Measurements from ENCODE around the gene CALML4. TPM values are rescaled to one million over a fixed set of nuclear protein-coding genes. Genes with fewer than 3 reads are reported as not detected.

The CALML4 gene
- total RNA-seq, 2 experiments from 2014 or later = 1.5 to 2.0 TPM

DNA sequence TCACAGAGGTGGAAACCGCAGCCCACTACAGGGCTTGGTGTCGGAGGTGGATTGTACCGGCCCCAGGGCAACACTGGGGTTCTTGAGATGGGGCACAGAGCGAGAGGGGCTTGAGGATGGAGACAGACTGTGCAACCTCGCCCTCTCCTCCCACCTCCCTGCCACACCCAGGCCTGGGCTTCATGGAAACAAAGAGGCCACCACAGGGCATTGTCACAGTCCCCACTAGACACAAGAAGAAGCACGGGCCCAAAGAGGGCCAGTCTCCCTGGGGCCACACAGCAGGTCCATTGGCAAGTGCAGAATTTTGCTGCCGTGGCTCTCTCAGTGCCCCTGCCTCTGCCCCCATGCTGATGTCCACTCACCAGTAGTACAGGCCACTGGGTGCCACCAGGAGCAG, 4.1 kb upstream of the CALML4 start:
- no peaks in the 10 kb centered on the region for H3K27me3 Mint-ChIP-seq
- peaks cover 55% of the 10 kb centered on the region for H3K4me1 ChIP-seq (ENCODE audit: insufficient read depth, low read length)
- peaks cover 22% of the 10 kb centered on the region for H3K4me1 Mint-ChIP-seq (ENCODE audit: low read depth)
- H3K9me3 ChIP-seq (ENCODE audit: control insufficient read depth in 1 of 2, insufficient read depth in 1 of 2, low read length in 2 of 2) = no peaks in the 10 kb centered on the region
- TF ChIP-seq, protein P1, sequence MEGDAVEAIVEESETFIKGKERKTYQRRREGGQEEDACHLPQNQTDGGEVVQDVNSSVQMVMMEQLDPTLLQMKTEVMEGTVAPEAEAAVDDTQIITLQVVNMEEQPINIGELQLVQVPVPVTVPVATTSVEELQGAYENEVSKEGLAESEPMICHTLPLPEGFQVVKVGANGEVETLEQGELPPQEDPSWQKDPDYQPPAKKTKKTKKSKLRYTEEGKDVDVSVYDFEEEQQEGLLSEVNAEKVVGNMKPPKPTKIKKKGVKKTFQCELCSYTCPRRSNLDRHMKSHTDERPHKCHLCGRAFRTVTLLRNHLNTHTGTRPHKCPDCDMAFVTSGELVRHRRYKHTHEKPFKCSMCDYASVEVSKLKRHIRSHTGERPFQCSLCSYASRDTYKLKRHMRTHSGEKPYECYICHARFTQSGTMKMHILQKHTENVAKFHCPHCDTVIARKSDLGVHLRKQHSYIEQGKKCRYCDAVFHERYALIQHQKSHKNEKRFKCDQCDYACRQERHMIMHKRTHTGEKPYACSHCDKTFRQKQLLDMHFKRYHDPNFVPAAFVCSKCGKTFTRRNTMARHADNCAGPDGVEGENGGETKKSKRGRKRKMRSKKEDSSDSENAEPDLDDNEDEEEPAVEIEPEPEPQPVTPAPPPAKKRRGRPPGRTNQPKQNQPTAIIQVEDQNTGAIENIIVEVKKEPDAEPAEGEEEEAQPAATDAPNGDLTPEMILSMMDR (IDR thresholded peaks at IDR 0.05) = no peak
- H3K27me3 ChIP-seq (ENCODE audit: control insufficient read depth in 1 of 2, insufficient read depth in 2 of 2, low read length in 2 of 2) = no peaks in the 10 kb centered on the region
- ATAC-seq (ENCODE audit: poor library complexity) (no peak), DNase-seq (no peak)
- ChIA-PET POLR2A (no interaction called here), CTCF (no interaction called here)
- intact Hi-C loops (cut with DNase I, micrococcal nuclease) = no loop called here
- H3K27ac Mint-ChIP-seq = peak overlapping the region; percentile 46
- H3K9me3 Mint-ChIP-seq = no peaks in the 10 kb centered on the region
- no peak overlapping the region for H3K4me3 Mint-ChIP-seq
- H3K36me3 Mint-ChIP-seq (ENCODE audit: low read depth) = no peaks in the 10 kb centered on the region
- peaks cover 4% of the 10 kb centered on the region for H3K36me3 ChIP-seq (ENCODE audit: insufficient read depth, low read length)
- H3K4me3 ChIP-seq (ENCODE audit: low read length) = no peak overlapping the region
- H3K27ac ChIP-seq (ENCODE audit: low read depth in 1 of 2, low read length in 2 of 2) = no peak overlapping the region

DNA sequence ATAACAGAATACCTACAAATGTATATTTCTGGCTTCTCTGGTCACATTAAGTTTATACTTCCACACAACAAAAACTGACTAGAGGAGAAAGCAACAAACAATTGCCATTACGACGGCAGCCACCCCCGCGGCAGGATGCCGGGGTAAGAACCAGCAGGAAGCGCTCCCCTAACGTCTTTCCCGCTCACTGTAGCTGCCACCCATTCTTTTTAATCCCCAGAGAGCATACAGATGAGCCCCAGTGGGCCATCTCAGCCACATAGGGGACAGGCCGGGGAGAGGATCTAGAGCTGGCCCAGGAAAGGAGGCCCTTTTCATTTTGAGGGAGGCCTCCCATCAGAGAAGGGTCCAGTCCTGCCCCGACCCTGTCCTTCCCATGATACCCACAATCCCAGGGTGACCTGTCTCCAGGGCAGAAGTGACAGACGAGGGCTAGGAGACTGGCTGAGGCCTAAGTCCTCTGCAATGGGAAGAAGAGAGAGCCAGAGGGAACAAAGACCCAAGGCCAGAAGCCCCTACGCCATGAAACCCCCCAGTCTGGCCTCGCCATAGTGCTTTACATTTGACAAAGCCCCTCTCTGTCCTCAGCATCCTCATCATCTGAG, 3.6 kb upstream of the CALML4 start:
- no peak overlapping the region for H3K4me3 Mint-ChIP-seq
- no peak overlapping the region for H3K27ac ChIP-seq (ENCODE audit: low read depth in 1 of 2, low read length in 2 of 2)
- peaks cover 58% of the 10 kb centered on the region for H3K4me1 ChIP-seq (ENCODE audit: insufficient read depth, low read length)
- H3K27me3 ChIP-seq (ENCODE audit: control insufficient read depth in 1 of 2, insufficient read depth in 2 of 2, low read length in 2 of 2) = no peaks in the 10 kb centered on the region
- H3K36me3 Mint-ChIP-seq (ENCODE audit: low read depth) = no peaks in the 10 kb centered on the region
- H3K4me1 Mint-ChIP-seq (ENCODE audit: low read depth) = peaks cover 22% of the 10 kb centered on the region
- ATAC-seq (ENCODE audit: poor library complexity) (peak; percentile 35), DNase-seq (peak in 2 of 14 experiments; percentile 6 to 40)
- intact Hi-C loops (cut with DNase I, micrococcal nuclease) = no loop called here
- H3K36me3 ChIP-seq (ENCODE audit: insufficient read depth, low read length) = peaks cover 4% of the 10 kb centered on the region
- no peaks in the 10 kb centered on the region for H3K9me3 ChIP-seq (ENCODE audit: control insufficient read depth in 1 of 2, insufficient read depth in 1 of 2, low read length in 2 of 2)
- H3K27me3 Mint-ChIP-seq = no peaks in the 10 kb centered on the region
- H3K4me3 ChIP-seq (ENCODE audit: low read length) = no peak overlapping the region
- ChIA-PET POLR2A (no interaction called here), CTCF (no interaction called here)
- peak overlapping the region; percentile 61 for H3K27ac Mint-ChIP-seq
- TF ChIP-seq, protein P1 (IDR thresholded peaks at IDR 0.05) = no peak
- no peaks in the 10 kb centered on the region for H3K9me3 Mint-ChIP-seq

DNA sequence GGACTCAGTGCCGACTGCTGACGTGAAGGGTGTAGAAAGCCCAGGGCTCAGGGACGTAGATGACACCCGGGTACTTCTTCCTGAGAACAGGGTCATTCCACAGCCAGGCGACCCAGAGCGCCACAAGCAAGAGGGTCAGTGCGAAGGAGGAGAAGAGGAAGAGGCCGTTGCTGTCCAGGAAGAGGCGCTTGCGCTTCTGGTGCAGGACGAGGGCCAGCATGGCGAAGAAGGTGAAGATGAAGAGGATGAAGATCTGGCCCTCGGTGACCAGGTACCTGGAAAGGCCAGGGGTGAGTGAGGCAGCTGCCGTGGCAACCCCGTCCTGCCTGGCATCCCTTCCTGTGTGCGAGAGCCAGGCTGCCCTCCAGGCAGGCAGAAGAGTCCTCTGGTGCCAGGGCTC, 3.0 kb upstream of the CALML4 start:
- Histone ChIP-seq H3K4me3 (ENCODE audit: low read length) (no peak overlapping the region), H3K4me1 (ENCODE audit: insufficient read depth, low read length) (peaks cover 58% of the 10 kb centered on the region), H3K36me3 (ENCODE audit: insufficient read depth, low read length) (peaks cover 4% of the 10 kb centered on the region), H3K27ac (ENCODE audit: low read depth in 1 of 2, low read length in 2 of 2) (no peak overlapping the region), H3K27me3 (ENCODE audit: control insufficient read depth in 1 of 2, insufficient read depth in 2 of 2, low read length in 2 of 2) (no peaks in the 10 kb centered on the region), H3K9me3 (ENCODE audit: control insufficient read depth in 1 of 2, insufficient read depth in 1 of 2, low read length in 2 of 2) (no peaks in the 10 kb centered on the region)
- no peak for DNase-seq
- ChIA-PET CTCF (no interaction called here), POLR2A (no interaction called here)
- ATAC-seq (ENCODE audit: poor library complexity) = no peak
- Mint-ChIP-seq H3K36me3 (ENCODE audit: low read depth) (no peaks in the 10 kb centered on the region), H3K27ac (peak overlapping the region; percentile 61), H3K4me1 (ENCODE audit: low read depth) (peaks cover 22% of the 10 kb centered on the region), H3K27me3 (no peaks in the 10 kb centered on the region), H3K4me3 (no peak overlapping the region), H3K9me3 (no peaks in the 10 kb centered on the region)
- TF ChIP-seq, protein P1 (IDR thresholded peaks at IDR 0.05) = no peak
- intact Hi-C loops (cut with DNase I, micrococcal nuclease) = no loop called here
